ENCODE measurements around the gene TRABD2B.

Gene TRABD2B

GRCh38 chr1:47819574-47819888, 177.7 kb downstream of the TRABD2B start:
- no peak overlapping the region for H3K9ac ChIP-seq (ENCODE audit: low read depth in 1 of 2, low read length in 2 of 2)
- H3K27me3 ChIP-seq (ENCODE audit: control insufficient read depth in 1 of 2, insufficient read depth in 2 of 2, low read length in 2 of 2), result no peaks in the 10 kb centered on the region
- H3K9me3 ChIP-seq (ENCODE audit: control insufficient read depth in 1 of 2, low read length in 2 of 2), result no peaks in the 10 kb centered on the region
- H3K36me3 ChIP-seq (ENCODE audit: control insufficient read depth in 1 of 2, insufficient read depth in 2 of 2, low read length in 2 of 2), result no peaks in the 10 kb centered on the region
- H3K27ac ChIP-seq (ENCODE audit: low read depth, low read length), result no peak overlapping the region
- peaks cover 0 to 3% of the 10 kb centered on the region in 2 donors for H3K4me1 ChIP-seq (ENCODE audit: control insufficient read depth in 1 of 2, insufficient read depth in 2 of 2, low read length in 2 of 2)
- no peak overlapping the region for H3K4me3 ChIP-seq (ENCODE audit: low read depth in 1 of 2, low read length in 2 of 2)

- H3K4me3 ChIP-seq (ENCODE audit: low read depth in 1 of 2, low read length in 2 of 2), result no peak overlapping the region
- no peaks in the 10 kb centered on the region for H3K4me1 ChIP-seq (ENCODE audit: control insufficient read depth in 1 of 2, insufficient read depth in 2 of 2, low read length in 2 of 2)
- no peaks in the 10 kb centered on the region for H3K27me3 ChIP-seq (ENCODE audit: control insufficient read depth in 1 of 2, insufficient read depth in 2 of 2, low read length in 2 of 2)
- no peak overlapping the region for H3K9ac ChIP-seq (ENCODE audit: low read depth in 1 of 2, low read length in 2 of 2)
- no peak overlapping the region for H3K27ac ChIP-seq (ENCODE audit: low read depth, low read length)
- H3K9me3 ChIP-seq (ENCODE audit: control insufficient read depth in 1 of 2, low read length in 2 of 2), result no peaks in the 10 kb centered on the region
- no peaks in the 10 kb centered on the region for H3K36me3 ChIP-seq (ENCODE audit: control insufficient read depth in 1 of 2, insufficient read depth in 2 of 2, low read length in 2 of 2)
These were observed 178.3 kb downstream of the TRABD2B start for GRCh38 chr1:47818682-47819573.

GRCh38 chr1:47817861-47818260, 179.3 kb downstream of the TRABD2B start:
- H3K4me1 ChIP-seq (ENCODE audit: control insufficient read depth in 1 of 2, insufficient read depth in 2 of 2, low read length in 2 of 2), result no peaks in the 10 kb centered on the region
- no peaks in the 10 kb centered on the region for H3K36me3 ChIP-seq (ENCODE audit: control insufficient read depth in 1 of 2, insufficient read depth in 2 of 2, low read length in 2 of 2)
- H3K27ac ChIP-seq (ENCODE audit: low read depth, low read length), result no peak overlapping the region
- no peaks in the 10 kb centered on the region for H3K9me3 ChIP-seq (ENCODE audit: control insufficient read depth in 1 of 2, low read length in 2 of 2)
- no peaks in the 10 kb centered on the region for H3K27me3 ChIP-seq (ENCODE audit: control insufficient read depth in 1 of 2, insufficient read depth in 2 of 2, low read length in 2 of 2)
- H3K4me3 ChIP-seq (ENCODE audit: low read depth in 1 of 2, low read length in 2 of 2), result no peak overlapping the region
- no peak overlapping the region for H3K9ac ChIP-seq (ENCODE audit: low read depth in 1 of 2, low read length in 2 of 2)

GRCh38 chr1:47816325-47817071, 180.7 kb downstream of the TRABD2B start:
- no peaks in the 10 kb centered on the region for H3K36me3 ChIP-seq (ENCODE audit: control insufficient read depth in 1 of 2, insufficient read depth in 2 of 2, low read length in 2 of 2)
- no peak overlapping the region for H3K4me3 ChIP-seq (ENCODE audit: low read depth in 1 of 2, low read length in 2 of 2)
- H3K9me3 ChIP-seq (ENCODE audit: control insufficient read depth in 1 of 2, low read length in 2 of 2), result no peaks in the 10 kb centered on the region
- no peak overlapping the region for H3K27ac ChIP-seq (ENCODE audit: low read depth, low read length)
- H3K27me3 ChIP-seq (ENCODE audit: control insufficient read depth in 1 of 2, insufficient read depth in 2 of 2, low read length in 2 of 2), result no peaks in the 10 kb centered on the region
- H3K4me1 ChIP-seq (ENCODE audit: control insufficient read depth in 1 of 2, insufficient read depth in 2 of 2, low read length in 2 of 2), result no peaks in the 10 kb centered on the region
- no peak overlapping the region for H3K9ac ChIP-seq (ENCODE audit: low read depth in 1 of 2, low read length in 2 of 2)

- Histone ChIP-seq H3K9ac (ENCODE audit: low read depth in 1 of 2, low read length in 2 of 2) (no peak overlapping the region), H3K4me3 (ENCODE audit: low read depth in 1 of 2, low read length in 2 of 2) (no peak overlapping the region), H3K4me1 (ENCODE audit: control insufficient read depth in 1 of 2, insufficient read depth in 2 of 2, low read length in 2 of 2) (no peaks in the 10 kb centered on the region), H3K27me3 (ENCODE audit: control insufficient read depth in 1 of 2, insufficient read depth in 2 of 2, low read length in 2 of 2) (no peaks in the 10 kb centered on the region), H3K9me3 (ENCODE audit: control insufficient read depth in 1 of 2, low read length in 2 of 2) (no peaks in the 10 kb centered on the region), H3K27ac (ENCODE audit: low read depth, low read length) (no peak overlapping the region), H3K36me3 (ENCODE audit: control insufficient read depth in 1 of 2, insufficient read depth in 2 of 2, low read length in 2 of 2) (no peaks in the 10 kb centered on the region)
These were observed 182.4 kb downstream of the TRABD2B start for GRCh38 chr1:47814612-47815395.

GRCh38 chr1:47813970-47814369, 183.2 kb downstream of the TRABD2B start:
- peaks cover 0 to 5% of the 10 kb centered on the region in 2 donors for H3K4me1 ChIP-seq (ENCODE audit: control insufficient read depth in 1 of 2, insufficient read depth in 2 of 2, low read length in 2 of 2)
- H3K27me3 ChIP-seq (ENCODE audit: control insufficient read depth in 1 of 2, insufficient read depth in 2 of 2, low read length in 2 of 2), result no peaks in the 10 kb centered on the region
- no peak overlapping the region for H3K4me3 ChIP-seq (ENCODE audit: low read depth in 1 of 2, low read length in 2 of 2)
- H3K9ac ChIP-seq (ENCODE audit: low read depth in 1 of 2, low read length in 2 of 2), result no peak overlapping the region
- no peaks in the 10 kb centered on the region for H3K36me3 ChIP-seq (ENCODE audit: control insufficient read depth in 1 of 2, insufficient read depth in 2 of 2, low read length in 2 of 2)
- no peak overlapping the region for H3K27ac ChIP-seq (ENCODE audit: low read depth, low read length)
- H3K9me3 ChIP-seq (ENCODE audit: control insufficient read depth in 1 of 2, low read length in 2 of 2), result no peaks in the 10 kb centered on the region

GRCh38 chr1:47812904-47813514, 184.2 kb downstream of the TRABD2B start:
- H3K4me3 ChIP-seq (ENCODE audit: low read depth in 1 of 2, low read length in 2 of 2), result no peak overlapping the region
- H3K27me3 ChIP-seq (ENCODE audit: control insufficient read depth in 1 of 2, insufficient read depth in 2 of 2, low read length in 2 of 2), result no peaks in the 10 kb centered on the region
- H3K36me3 ChIP-seq (ENCODE audit: control insufficient read depth in 1 of 2, insufficient read depth in 2 of 2, low read length in 2 of 2), result no peaks in the 10 kb centered on the region
- H3K27ac ChIP-seq (ENCODE audit: low read depth, low read length), result no peak overlapping the region
- no peaks in the 10 kb centered on the region for H3K9me3 ChIP-seq (ENCODE audit: control insufficient read depth in 1 of 2, low read length in 2 of 2)
- H3K9ac ChIP-seq (ENCODE audit: low read depth in 1 of 2, low read length in 2 of 2), result no peak overlapping the region
- H3K4me1 ChIP-seq (ENCODE audit: control insufficient read depth in 1 of 2, insufficient read depth in 2 of 2, low read length in 2 of 2), result peaks cover 0 to 11% of the 10 kb centered on the region in 2 donors

- Histone ChIP-seq H3K36me3 (ENCODE audit: control insufficient read depth in 1 of 2, insufficient read depth in 2 of 2, low read length in 2 of 2) (no peaks in the 10 kb centered on the region), H3K9ac (ENCODE audit: low read depth in 1 of 2, low read length in 2 of 2) (no peak overlapping the region), H3K27ac (ENCODE audit: low read depth, low read length) (no peak overlapping the region), H3K27me3 (ENCODE audit: control insufficient read depth in 1 of 2, insufficient read depth in 2 of 2, low read length in 2 of 2) (no peaks in the 10 kb centered on the region), H3K4me1 (ENCODE audit: control insufficient read depth in 1 of 2, insufficient read depth in 2 of 2, low read length in 2 of 2) (peaks cover 0 to 11% of the 10 kb centered on the region in 2 donors), H3K4me3 (ENCODE audit: low read depth in 1 of 2, low read length in 2 of 2) (no peak overlapping the region), H3K9me3 (ENCODE audit: control insufficient read depth in 1 of 2, low read length in 2 of 2) (no peaks in the 10 kb centered on the region)
These were observed 186.1 kb downstream of the TRABD2B start for GRCh38 chr1:47810964-47811682.

GRCh38 chr1:47809301-47810084, 187.7 kb downstream of the TRABD2B start:
- H3K4me3 ChIP-seq (ENCODE audit: low read depth in 1 of 2, low read length in 2 of 2), result no peak overlapping the region
- no peak overlapping the region for H3K27ac ChIP-seq (ENCODE audit: low read depth, low read length)
- no peaks in the 10 kb centered on the region for H3K27me3 ChIP-seq (ENCODE audit: control insufficient read depth in 1 of 2, insufficient read depth in 2 of 2, low read length in 2 of 2)
- H3K36me3 ChIP-seq (ENCODE audit: control insufficient read depth in 1 of 2, insufficient read depth in 2 of 2, low read length in 2 of 2), result no peaks in the 10 kb centered on the region
- no peaks in the 10 kb centered on the region for H3K9me3 ChIP-seq (ENCODE audit: control insufficient read depth in 1 of 2, low read length in 2 of 2)
- peaks cover 0 to 11% of the 10 kb centered on the region in 2 donors for H3K4me1 ChIP-seq (ENCODE audit: control insufficient read depth in 1 of 2, insufficient read depth in 2 of 2, low read length in 2 of 2)
- H3K9ac ChIP-seq (ENCODE audit: low read depth in 1 of 2, low read length in 2 of 2), result no peak overlapping the region

All from duodenal mucosa (tissue), 2 donors.